Heart right ventricle (tissue), 16 donors: ENCODE measurements around the gene GATAD2A. TPM values are rescaled to one million over a fixed set of nuclear protein-coding genes. Genes with fewer than 3 reads are reported as not detected.

Experiments used
- ATAC-seq, 8 donors: fragments of 200-7000 bp; cut with Tn5 transposase; one replicate each; pipeline ENCODE4 v1.9.1; 2020; ENCODE audit warnings: mild to moderate bottlenecking in 8 of 8, moderate library complexity in 8 of 8, moderate number of reproducible peaks in 1 of 8
- DNase-seq, 2 donors: peaks; one replicate each; pipeline ENCODE4 v3.0.0-alpha.2; 2020
- H3K27ac ChIP-seq, 10 donors: fragments of 200-600 bp; sonication (generic) in 2 of 10; one replicate each; pipeline versions ENCODE4 v1.5.0 to v1.8.0; 2020 to 2022; ENCODE audit warnings: mild to moderate bottlenecking in 3 of 10
- H3K27me3 ChIP-seq, 7 donors: fragments of 200-600 bp; one replicate each; pipeline ENCODE4 v1.8.0; 2021 to 2022; ENCODE audit warnings: mild to moderate bottlenecking in 2 of 7
- H3K36me3 ChIP-seq, 9 donors: fragments of 200-600 bp; sonication (generic) in 1 of 9; one replicate each; pipeline versions ENCODE4 v1.5.0 to v1.8.0; 2020 to 2022; ENCODE audit warnings: mild to moderate bottlenecking in 2 of 9
- H3K4me1 ChIP-seq, 9 donors: fragments of 200-600 bp; sonication (generic) in 1 of 9; one replicate each; pipeline versions ENCODE4 v1.5.0 to v1.8.0; 2020 to 2022; ENCODE audit warnings: mild to moderate bottlenecking in 4 of 9
- H3K4me3 ChIP-seq, 10 donors: fragments of 200-600 bp; sonication (generic) in 2 of 10; one replicate each; pipeline versions ENCODE4 v1.5.0 to v1.8.0; 2020 to 2022; ENCODE audit warnings: mild to moderate bottlenecking in 7 of 10, moderate library complexity in 2 of 10
- H3K9me3 ChIP-seq, 11 donors: fragments of 200-600 bp in 10 of 11; sonication (generic) in 2 of 11; one replicate each; pipeline versions ENCODE4 v1.5.0 to v1.8.0; 2013 to 2022; ENCODE audit warnings: mild to moderate bottlenecking in 2 of 11, control low read depth in 1 of 11, moderate library complexity in 1 of 11
- WGBS, 2 donors: extraction: QIAGEN DNeasy Blood & Tissue Kit; methylation state at CpG; one replicate each; pipeline ENCODE4 v1.1.7; 2013; ENCODE audit warnings: inconsistent platforms in 1 of 2; 5-methylcytosine and 5-hydroxymethylcytosine counted together
- intact Hi-C, 10 donors: fragments of 100-400 bp; cut with DNase I; formaldehyde crosslinking; loops; one replicate each; pipeline versions ENCODE4 v1.11.1 to v1.14.2; 2022
- polyA plus RNA-seq, 2 donors: library from polyadenylated mRNA; stranded (reverse); fragments of 200-250 nt; gene quantifications; one replicate each; pipeline ENCODE4 v1.2.3, GENCODE V29; 2013
- total RNA-seq, 10 donors: library from RNA; stranded (reverse); fragmentation: NEBNext Ultra II Directional in 3 of 10; extraction: Animal tissue kit (Norgen Biotek cat#: 25700) in 3 of 10; gene quantifications; one replicate each; pipeline versions ENCODE4 v1.2.1 to v1.2.4, GENCODE V29; 2021 to 2023
- TF ChIP-seq, protein P1 (sequence below), 9 donors: fragments of 200-600 bp; sonication (generic) in 2 of 9; IDR thresholded peaks; one replicate each; pipeline versions ENCODE4 v1.5.0 to v1.8.0; 2021 to 2022; ENCODE audit warnings: antibody characterized with exemption in 9 of 9, mild to moderate bottlenecking in 5 of 9, moderate library complexity in 1 of 9
- donor health status: Arrhythmogenic right ventricular cardiomyopathy.
- donor health status: ischemic (EF 13 %, LVEDD 7.1; RV severe dilation, severe dysfunction).
- donor health status: healthy with polysubstance abuse.
- donor health status: DM: no; HTN: yes; CAD: no.
- donor health status: DM: no; HTN: no; CAD: no.
- donor health status: ischemic (EF 25% LVEDD 6.9; RV normal size, moderate dysfunction).
- donor health status: ischemic (EF 25% LVEDD 5.7; RV mildly dilated, moderate dysfunction).
- donor health status: healthy.
- donor health status: DM: yes; HTN: yes; CAD: no.
- donor health status: Ischemic cardiomyopathy.
- donor health status: ischemic (EF 35%, LVEDD 5.7; RV mildly dilated, moderate dysfunction).
- donor health status: nonischemic (EF 11% LVEDD 7.7; RV severe dilation, severe dysfunction).
- donor health status: DM: yes; HTN: yes; CAD: no.
- donor health status: PGD.
- donor health status: ischemic (EF 29% LVEDD 5.4; RV normal size, mild dysfunction).
- donor health status: nonischemic (EF 23%, LVEDD 6.1; RV moderate dilation, normal function).

GATAD2A gene
- total and polyA plus RNA-seq, 12 donors: 7.5 to 48.5 (median 25.8) TPM

DNA sequence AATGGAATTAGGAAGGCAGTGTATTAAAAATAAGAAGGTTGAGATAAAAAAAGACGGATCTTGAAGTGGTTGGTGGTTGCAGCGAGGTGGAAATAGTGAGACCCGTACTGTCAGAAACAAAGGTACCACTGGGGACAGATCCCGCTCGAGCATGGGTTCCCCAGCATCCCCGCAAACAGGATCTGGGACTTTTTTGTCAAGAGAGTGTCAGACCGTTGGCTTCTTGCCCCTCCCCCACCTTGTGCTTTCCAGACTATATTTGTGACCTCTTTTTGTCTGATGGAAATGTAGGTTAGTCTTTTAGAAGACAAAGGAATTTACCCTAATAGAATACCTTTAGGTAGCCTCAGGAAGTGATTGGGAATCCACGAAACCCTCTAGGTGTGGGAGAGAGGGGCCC lies 4.2 kb downstream of the GATAD2A start:
- DNase-seq (no peak), ATAC-seq (no peak)
- 75 to 76% methylated on average over 8 of the region's 8 CpGs for WGBS, 2 donors
- TF ChIP-seq, protein P1, sequence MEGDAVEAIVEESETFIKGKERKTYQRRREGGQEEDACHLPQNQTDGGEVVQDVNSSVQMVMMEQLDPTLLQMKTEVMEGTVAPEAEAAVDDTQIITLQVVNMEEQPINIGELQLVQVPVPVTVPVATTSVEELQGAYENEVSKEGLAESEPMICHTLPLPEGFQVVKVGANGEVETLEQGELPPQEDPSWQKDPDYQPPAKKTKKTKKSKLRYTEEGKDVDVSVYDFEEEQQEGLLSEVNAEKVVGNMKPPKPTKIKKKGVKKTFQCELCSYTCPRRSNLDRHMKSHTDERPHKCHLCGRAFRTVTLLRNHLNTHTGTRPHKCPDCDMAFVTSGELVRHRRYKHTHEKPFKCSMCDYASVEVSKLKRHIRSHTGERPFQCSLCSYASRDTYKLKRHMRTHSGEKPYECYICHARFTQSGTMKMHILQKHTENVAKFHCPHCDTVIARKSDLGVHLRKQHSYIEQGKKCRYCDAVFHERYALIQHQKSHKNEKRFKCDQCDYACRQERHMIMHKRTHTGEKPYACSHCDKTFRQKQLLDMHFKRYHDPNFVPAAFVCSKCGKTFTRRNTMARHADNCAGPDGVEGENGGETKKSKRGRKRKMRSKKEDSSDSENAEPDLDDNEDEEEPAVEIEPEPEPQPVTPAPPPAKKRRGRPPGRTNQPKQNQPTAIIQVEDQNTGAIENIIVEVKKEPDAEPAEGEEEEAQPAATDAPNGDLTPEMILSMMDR (IDR thresholded peaks at IDR 0.05): no peak
- Histone ChIP-seq H3K4me1 (peaks cover 19 to 69% (median 60%) of the 10 kb centered on the region in 9 donors), H3K27ac (no peak overlapping the region), H3K9me3 (no peaks in the 10 kb centered on the region), H3K4me3 (no peak overlapping the region), H3K36me3 (peaks cover 0 to 6% (median 0%) of the 10 kb centered on the region in 9 donors), H3K27me3 (no peaks in the 10 kb centered on the region)
- intact Hi-C loops: loop anchor here in 7 of 10 donors (5.0 to 10.0 kb wide), 7 partner anchors 42 to 78 kb away; no protein-coding TSS in a partner anchor

DNA sequence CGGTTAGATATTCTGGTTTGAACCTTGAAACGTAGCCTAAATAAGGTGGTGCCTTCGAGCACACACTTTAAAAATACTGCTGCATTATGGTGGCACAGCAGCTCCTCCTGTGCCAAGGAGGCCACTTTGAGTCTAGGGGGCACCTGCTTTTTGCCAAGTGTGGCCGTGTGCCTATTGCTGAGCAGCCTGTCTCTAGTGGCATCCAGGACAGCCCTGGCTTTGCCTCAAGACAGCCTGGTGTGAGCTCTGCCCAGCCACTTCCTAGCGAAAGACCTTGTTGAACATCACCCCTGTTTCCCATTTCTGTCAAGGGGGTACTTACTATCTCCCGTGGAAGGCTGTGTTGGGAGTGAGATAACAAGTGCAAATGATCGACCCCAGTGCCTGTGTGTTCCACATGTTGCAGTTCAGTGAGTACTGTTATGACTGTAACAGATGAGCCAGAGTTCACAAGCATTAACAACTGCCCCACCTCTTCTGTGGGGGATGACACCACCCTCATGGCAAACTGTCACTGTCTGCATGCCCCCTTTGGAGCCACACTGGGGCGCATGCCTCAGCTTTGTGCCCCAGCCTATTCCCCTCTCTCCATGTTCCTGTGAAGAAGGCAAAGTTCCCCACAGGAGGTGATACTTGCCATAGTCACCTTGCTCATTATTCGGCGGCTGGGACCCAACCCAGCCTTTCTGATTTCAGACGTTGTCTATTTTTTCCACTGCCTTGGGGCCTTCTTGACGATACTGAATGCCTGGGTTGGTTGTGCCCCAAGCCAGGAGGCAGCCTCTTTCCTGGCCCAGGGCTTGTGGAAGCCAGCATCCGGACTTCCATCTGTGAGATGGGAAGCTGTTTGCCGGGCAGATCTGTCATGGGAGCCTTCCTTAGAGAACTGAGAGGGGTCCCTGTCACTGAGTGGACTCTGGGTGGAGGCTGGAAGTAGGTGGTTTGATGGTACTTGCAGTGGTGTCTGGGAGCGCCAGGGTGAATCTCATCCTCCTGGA lies 5.4 kb downstream of the GATAD2A start:
- peak in 1 of 8 donors; percentile 24 for ATAC-seq
- no peak for DNase-seq
- H3K9me3 ChIP-seq: no peaks in the 10 kb centered on the region
- no peaks in the 10 kb centered on the region for H3K27me3 ChIP-seq
- H3K4me3 ChIP-seq: no peak overlapping the region
- peaks cover 19 to 66% (median 54%) of the 10 kb centered on the region in 9 donors for H3K4me1 ChIP-seq
- intact Hi-C loops: loop anchor here in 1 of 10 donors (10.0 kb wide), 1 partner anchor 64 kb away; no protein-coding TSS in a partner anchor
- TF ChIP-seq, protein P1 (IDR thresholded peaks at IDR 0.05): no peak
- WGBS, 2 donors: 53 to 56% methylated on average over 15 of the region's 15 CpGs
- no peak overlapping the region for H3K27ac ChIP-seq
- peaks cover 0 to 6% (median 0%) of the 10 kb centered on the region in 9 donors for H3K36me3 ChIP-seq

DNA sequence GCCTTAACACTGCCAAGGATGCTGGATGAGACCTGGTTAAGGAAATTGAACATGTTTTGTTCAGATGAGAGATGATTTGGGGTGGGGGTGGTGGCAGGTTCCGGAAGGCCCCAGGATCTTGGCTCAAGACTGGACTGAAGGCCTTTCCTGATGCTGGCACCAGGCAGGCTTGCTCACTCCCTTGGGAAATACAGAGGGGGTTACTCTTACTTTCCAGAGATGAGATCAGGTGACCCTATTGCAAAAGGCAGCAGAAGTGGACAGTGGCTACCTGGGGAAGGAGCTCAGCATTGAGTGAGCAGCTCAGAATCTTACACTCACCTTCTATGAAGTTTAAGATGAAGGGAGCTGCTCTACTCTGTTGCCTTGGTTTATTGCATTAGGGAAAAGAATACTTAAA lies 10.8 kb downstream of the GATAD2A start:
- Histone ChIP-seq H3K27me3 (no peaks in the 10 kb centered on the region), H3K9me3 (no peaks in the 10 kb centered on the region), H3K27ac (no peak overlapping the region), H3K4me3 (no peak overlapping the region), H3K4me1 (peaks cover 11 to 68% (median 49%) of the 10 kb centered on the region in 9 donors), H3K36me3 (peaks cover 0 to 4% (median 0%) of the 10 kb centered on the region in 9 donors)
- TF ChIP-seq, protein P1 (IDR thresholded peaks at IDR 0.05): no peak
- DNase-seq (no peak), ATAC-seq (no peak)
- 54 to 89% methylated on average over 1 of the region's 1 CpG for WGBS, 2 donors
- intact Hi-C loops: loop anchor here in 3 of 10 donors (5.0 to 10.0 kb wide), 3 partner anchors 36 to 59 kb away; no protein-coding TSS in a partner anchor

DNA sequence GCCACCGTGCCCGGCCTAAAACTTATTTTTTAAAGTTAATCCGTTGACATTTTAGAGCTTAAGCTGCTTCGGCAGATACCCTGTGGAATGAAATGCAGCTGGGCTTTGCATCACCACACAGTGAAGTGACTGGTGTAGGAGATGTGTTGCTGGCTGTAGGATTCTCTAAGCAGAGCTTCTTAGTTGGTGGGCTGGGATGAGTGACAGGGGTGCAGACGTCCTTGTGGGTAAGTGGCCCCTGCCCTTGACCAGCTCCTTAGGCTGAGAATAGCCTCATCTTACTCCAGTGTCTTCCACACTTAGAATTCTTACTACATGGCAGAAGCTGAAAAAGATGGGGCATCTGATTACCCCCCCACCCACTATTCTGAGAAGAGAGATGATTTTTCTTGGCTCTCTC lies 11.6 kb downstream of the GATAD2A start:
- intact Hi-C loops: loop anchor here in 3 of 10 donors (5.0 to 10.0 kb wide), 3 partner anchors 35 to 58 kb away; no protein-coding TSS in a partner anchor
- DNase-seq: no peak
- no peak for ATAC-seq
- 77% methylated on average over 5 of the region's 5 CpGs for WGBS, 2 donors
- Histone ChIP-seq H3K4me1 (peaks cover 11 to 68% (median 48%) of the 10 kb centered on the region in 9 donors), H3K4me3 (no peak overlapping the region), H3K27me3 (no peaks in the 10 kb centered on the region), H3K9me3 (no peaks in the 10 kb centered on the region), H3K27ac (no peak overlapping the region), H3K36me3 (no peaks in the 10 kb centered on the region)
- TF ChIP-seq, protein P1 (IDR thresholded peaks at IDR 0.05): no peak
